NCI-H2171 treated with DMSO at 0.1 percent for 48 hours (cell line): Measurements from ENCODE around the gene CCDC117.
A peak's percentile ranks its signal among the peaks of the same experiment; 100 is the strongest.
"Not testable (repeated sequence)": the region's sequence is repeated elsewhere in the genome, so short reads cannot be mapped to it uniquely, and the experiment has no call there.

Experiments used
- DNase-seq: peaks from one replicate; lab custom pipeline; 2025; lab: John Stamatoyannopoulos, UW

CCDC117 gene

GRCh38 chr22:28801845-28802594 is 29.5 kb downstream of the CCDC117 start:
- DNase-seq = no peak

GRCh38 chr22:28802595-28803123 is 30.2 kb downstream of the CCDC117 start:
- DNase-seq = peak; percentile 53

GRCh38 chr22:28805426-28805825 is 32.9 kb downstream of the CCDC117 start:
- DNase-seq = not testable (repeated sequence)

- no peak for DNase-seq
Measured at GRCh38 chr22:28808716-28809355, 36.3 kb downstream of the CCDC117 start.

GRCh38 chr22:28810821-28811491 is 38.5 kb downstream of the CCDC117 start:
- no peak for DNase-seq

GRCh38 chr22:28812516-28812915 is 40.0 kb downstream of the CCDC117 start:
- no peak for DNase-seq

GRCh38 chr22:28813772-28814518 is 41.5 kb downstream of the CCDC117 start:
- DNase-seq = no peak

- no peak for DNase-seq
Measured at GRCh38 chr22:28815111-28815510, 42.6 kb downstream of the CCDC117 start.

GRCh38 chr22:28815729-28816128 is 43.2 kb downstream of the CCDC117 start:
- no peak for DNase-seq

GRCh38 chr22:28817064-28817463 is 44.6 kb downstream of the CCDC117 start:
- no peak for DNase-seq

- peak; percentile 22 for DNase-seq
Measured at GRCh38 chr22:28817919-28818859, 45.7 kb downstream of the CCDC117 start.

- no peak for DNase-seq
Measured at GRCh38 chr22:28819253-28820096, 47.0 kb downstream of the CCDC117 start.

GRCh38 chr22:28820885-28821284 is 48.4 kb downstream of the CCDC117 start:
- DNase-seq = no peak

- no peak for DNase-seq
Measured at GRCh38 chr22:28821452-28821851, 49.0 kb downstream of the CCDC117 start.

- DNase-seq = peak; percentile 91
Measured at GRCh38 chr22:28822930-28823551, 50.5 kb downstream of the CCDC117 start.

GRCh38 chr22:28824455-28824854 is 52.0 kb downstream of the CCDC117 start:
- not testable (repeated sequence) for DNase-seq

GRCh38 chr22:28826430-28826829 is 53.9 kb downstream of the CCDC117 start:
- not testable (repeated sequence) for DNase-seq

- DNase-seq = no peak
Measured at GRCh38 chr22:28826921-28827320, 54.4 kb downstream of the CCDC117 start.
